ENCODE results near the gene RTRAF.

DNA sequence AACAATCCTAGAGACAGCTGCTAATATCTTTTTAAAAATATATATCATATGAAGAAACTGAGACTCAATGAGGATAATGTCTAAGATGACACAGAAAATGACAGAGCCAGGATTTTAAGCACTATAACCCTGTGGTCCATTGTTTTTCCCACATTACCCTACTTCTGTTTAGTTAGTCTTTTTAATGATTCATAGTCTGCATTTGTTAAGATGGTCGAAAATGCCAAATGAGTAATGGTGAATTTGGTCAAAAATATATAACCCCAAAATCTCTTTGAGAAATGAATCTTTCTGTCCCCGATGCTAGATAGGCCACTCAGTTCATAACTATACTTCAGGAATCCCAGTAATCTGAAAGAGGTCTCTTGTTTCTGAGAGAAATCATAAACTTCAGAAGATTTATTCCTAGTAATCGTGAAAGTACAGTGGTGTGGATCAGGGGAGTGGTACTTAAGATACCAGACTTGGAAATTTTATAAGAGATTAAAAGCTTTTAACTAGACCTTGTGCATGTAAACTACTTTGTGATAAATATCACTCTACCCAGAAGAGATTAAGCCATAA lies 10.8 kb downstream of the RTRAF start:
- TF ChIP-seq, protein P1, sequence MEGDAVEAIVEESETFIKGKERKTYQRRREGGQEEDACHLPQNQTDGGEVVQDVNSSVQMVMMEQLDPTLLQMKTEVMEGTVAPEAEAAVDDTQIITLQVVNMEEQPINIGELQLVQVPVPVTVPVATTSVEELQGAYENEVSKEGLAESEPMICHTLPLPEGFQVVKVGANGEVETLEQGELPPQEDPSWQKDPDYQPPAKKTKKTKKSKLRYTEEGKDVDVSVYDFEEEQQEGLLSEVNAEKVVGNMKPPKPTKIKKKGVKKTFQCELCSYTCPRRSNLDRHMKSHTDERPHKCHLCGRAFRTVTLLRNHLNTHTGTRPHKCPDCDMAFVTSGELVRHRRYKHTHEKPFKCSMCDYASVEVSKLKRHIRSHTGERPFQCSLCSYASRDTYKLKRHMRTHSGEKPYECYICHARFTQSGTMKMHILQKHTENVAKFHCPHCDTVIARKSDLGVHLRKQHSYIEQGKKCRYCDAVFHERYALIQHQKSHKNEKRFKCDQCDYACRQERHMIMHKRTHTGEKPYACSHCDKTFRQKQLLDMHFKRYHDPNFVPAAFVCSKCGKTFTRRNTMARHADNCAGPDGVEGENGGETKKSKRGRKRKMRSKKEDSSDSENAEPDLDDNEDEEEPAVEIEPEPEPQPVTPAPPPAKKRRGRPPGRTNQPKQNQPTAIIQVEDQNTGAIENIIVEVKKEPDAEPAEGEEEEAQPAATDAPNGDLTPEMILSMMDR (IDR thresholded peaks at IDR 0.05; ENCODE audit: insufficient read depth, low read length): no peak
- TF ChIP-seq, protein P2, sequence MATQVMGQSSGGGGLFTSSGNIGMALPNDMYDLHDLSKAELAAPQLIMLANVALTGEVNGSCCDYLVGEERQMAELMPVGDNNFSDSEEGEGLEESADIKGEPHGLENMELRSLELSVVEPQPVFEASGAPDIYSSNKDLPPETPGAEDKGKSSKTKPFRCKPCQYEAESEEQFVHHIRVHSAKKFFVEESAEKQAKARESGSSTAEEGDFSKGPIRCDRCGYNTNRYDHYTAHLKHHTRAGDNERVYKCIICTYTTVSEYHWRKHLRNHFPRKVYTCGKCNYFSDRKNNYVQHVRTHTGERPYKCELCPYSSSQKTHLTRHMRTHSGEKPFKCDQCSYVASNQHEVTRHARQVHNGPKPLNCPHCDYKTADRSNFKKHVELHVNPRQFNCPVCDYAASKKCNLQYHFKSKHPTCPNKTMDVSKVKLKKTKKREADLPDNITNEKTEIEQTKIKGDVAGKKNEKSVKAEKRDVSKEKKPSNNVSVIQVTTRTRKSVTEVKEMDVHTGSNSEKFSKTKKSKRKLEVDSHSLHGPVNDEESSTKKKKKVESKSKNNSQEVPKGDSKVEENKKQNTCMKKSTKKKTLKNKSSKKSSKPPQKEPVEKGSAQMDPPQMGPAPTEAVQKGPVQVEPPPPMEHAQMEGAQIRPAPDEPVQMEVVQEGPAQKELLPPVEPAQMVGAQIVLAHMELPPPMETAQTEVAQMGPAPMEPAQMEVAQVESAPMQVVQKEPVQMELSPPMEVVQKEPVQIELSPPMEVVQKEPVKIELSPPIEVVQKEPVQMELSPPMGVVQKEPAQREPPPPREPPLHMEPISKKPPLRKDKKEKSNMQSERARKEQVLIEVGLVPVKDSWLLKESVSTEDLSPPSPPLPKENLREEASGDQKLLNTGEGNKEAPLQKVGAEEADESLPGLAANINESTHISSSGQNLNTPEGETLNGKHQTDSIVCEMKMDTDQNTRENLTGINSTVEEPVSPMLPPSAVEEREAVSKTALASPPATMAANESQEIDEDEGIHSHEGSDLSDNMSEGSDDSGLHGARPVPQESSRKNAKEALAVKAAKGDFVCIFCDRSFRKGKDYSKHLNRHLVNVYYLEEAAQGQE (IDR thresholded peaks at IDR 0.05; ENCODE audit: insufficient replicate concordance, low read depth): no peak
- TF ChIP-seq POLR2AphosphoS5 (IDR thresholded peaks at IDR 0.05; ENCODE audit: low read depth): no peak
- no peak for TF ChIP-seq GABPA (IDR thresholded peaks at IDR 0.05; ENCODE audit: low read depth)
- TF ChIP-seq SPI1 (IDR thresholded peaks at IDR 0.05; ENCODE audit: borderline replicate concordance, low read depth): no peak

Data from HL-60 (cell line).